HEK293 (cell line): ENCODE results near the gene NME5.

Experiments used
- CTCF ChIA-PET: fragments of 350-600 bp; formaldehyde crosslinking; extraction: SDS; loops from one replicate; lab custom pipeline; 2021; ENCODE audit warnings: antibody characterized with exemption; lab: Yijun Ruan, JAX
- POLR2A ChIA-PET: fragments of 300-600 bp; formaldehyde crosslinking; extraction: SDS; loops from one replicate; lab custom pipeline; 2020; ENCODE audit warnings: antibody characterized with exemption, inconsistent platforms; lab: Yijun Ruan, JAX
- H3K27ac ChIP-seq: fragments of 200-500 bp; sonication (Bioruptor generic); 2 replicates; pipeline ENCODE4 v1.5.1; 2014; ENCODE audit warnings: low read depth, low read length, control low read depth, inconsistent platforms; ENCODE audit errors: extremely low read depth
- H3K36me3 ChIP-seq, 2 experiments: fragments of 200-500 bp in 1 of 2; sonication (Bioruptor generic) in 1 of 2; 1 replicate in 1 of 2; 2 replicates in 1 of 2; pipeline ENCODE4 v1.5.1; 2014 to 2017; ENCODE audit warnings: inconsistent platforms in 2 of 2, low read length in 2 of 2; ENCODE audit not compliant: control insufficient read depth in 2 of 2, insufficient read depth in 1 of 2
- H3K4me1 ChIP-seq: fragments of 200-500 bp; sonication (Bioruptor generic); 2 replicates; pipeline ENCODE4 v1.5.1; 2014; ENCODE audit warnings: mild to moderate bottlenecking, low read length, inconsistent platforms; ENCODE audit not compliant: control insufficient read depth, insufficient read depth
- H3K4me3 ChIP-seq: 2 replicates; pipeline ENCODE4 v1.5.1; 2011; ENCODE audit warnings: low read depth, mild to moderate bottlenecking, control low read depth, low read length, moderate library complexity
- H3K9me3 ChIP-seq: fragments of 200-500 bp; sonication (Bioruptor generic); 2 replicates; pipeline ENCODE4 v1.5.1; 2014; ENCODE audit warnings: low read depth, low read length, inconsistent platforms; ENCODE audit not compliant: control insufficient read depth, insufficient read depth
- BCL11A ChIP-seq: fragments of 450-650 bp; formaldehyde crosslinking; IDR thresholded peaks from 2 replicates; pipeline ENCODE4 v1.5.1; 2016; ENCODE audit warnings: low read depth, missing biosample characterization, missing genetic modification characterization
- CTCF ChIP-seq: fragments of 450-650 bp; formaldehyde crosslinking; IDR thresholded peaks from 2 replicates; pipeline ENCODE4 v1.5.1; 2016; ENCODE audit warnings: missing biosample characterization, missing genetic modification characterization
- KLF10 ChIP-seq: fragments of 450-650 bp; IDR thresholded peaks from 2 replicates; pipeline ENCODE4 v1.5.1; 2018; ENCODE audit warnings: missing biosample characterization, mild to moderate bottlenecking, missing genetic modification characterization
- SCRT2 ChIP-seq: fragments of 450-650 bp; formaldehyde crosslinking; IDR thresholded peaks from 2 replicates; pipeline ENCODE4 v1.5.1; 2016; ENCODE audit warnings: missing biosample characterization, missing genetic modification characterization
- SETDB1 ChIP-seq: IDR thresholded peaks from one replicate; pipeline ENCODE4 v1.6.1; 2017; ENCODE audit warnings: mild to moderate bottlenecking, low read length, moderate library complexity, mixed read lengths; ENCODE audit not compliant: insufficient read length
- SP2 ChIP-seq: fragments of 450-650 bp; formaldehyde crosslinking; IDR thresholded peaks from 2 replicates; pipeline ENCODE4 v1.5.1; 2016; ENCODE audit warnings: missing biosample characterization, missing genetic modification characterization
- ZBTB10 ChIP-seq: fragments of 450-650 bp; formaldehyde crosslinking; IDR thresholded peaks from 2 replicates; pipeline ENCODE4 v1.5.1; 2016; ENCODE audit warnings: missing biosample characterization, missing genetic modification characterization
- ZBTB17 ChIP-seq: fragments of 450-650 bp; formaldehyde crosslinking; IDR thresholded peaks from 2 replicates; pipeline ENCODE4 v1.5.1; 2016; ENCODE audit warnings: missing biosample characterization, missing genetic modification characterization
- ZEB2 ChIP-seq: fragments of 450-650 bp; formaldehyde crosslinking; IDR thresholded peaks from 2 replicates; pipeline ENCODE4 v1.5.1; 2016; ENCODE audit warnings: missing biosample characterization, missing genetic modification characterization
- ZNF112 ChIP-seq: fragments of 450-650 bp; formaldehyde crosslinking; IDR thresholded peaks from 2 replicates; pipeline ENCODE4 v1.5.0; 2017; ENCODE audit warnings: missing biosample characterization, missing genetic modification characterization
- ZNF157 ChIP-seq: fragments of 450-650 bp; formaldehyde crosslinking; IDR thresholded peaks from 2 replicates; pipeline ENCODE4 v1.5.1; 2016; ENCODE audit warnings: missing biosample characterization, missing genetic modification characterization
- ZNF184 ChIP-seq: fragments of 450-650 bp; IDR thresholded peaks from 2 replicates; pipeline ENCODE4 v1.5.1; 2018; ENCODE audit warnings: missing biosample characterization, mild to moderate bottlenecking, missing genetic modification characterization
- ZNF354C ChIP-seq: fragments of 450-650 bp; formaldehyde crosslinking; IDR thresholded peaks from 2 replicates; pipeline ENCODE4 v1.5.1; 2016; ENCODE audit warnings: missing biosample characterization, missing genetic modification characterization, low read depth, borderline replicate concordance
- ZNF518A ChIP-seq: fragments of 450-650 bp; formaldehyde crosslinking; conservative IDR thresholded peaks from 2 replicates; pipeline ENCODE4 v1.5.1; 2016; ENCODE audit warnings: low read depth, missing biosample characterization, missing genetic modification characterization
- ZNF544 ChIP-seq: fragments of 450-650 bp; formaldehyde crosslinking; IDR thresholded peaks from 2 replicates; pipeline ENCODE4 v1.5.0; 2017; ENCODE audit warnings: missing biosample characterization, missing genetic modification characterization
- ZNF571 ChIP-seq: fragments of 450-650 bp; formaldehyde crosslinking; IDR thresholded peaks from 2 replicates; pipeline ENCODE4 v1.5.0; 2017; ENCODE audit warnings: missing biosample characterization, missing genetic modification characterization
- ZNF585B ChIP-seq: fragments of 450-650 bp; formaldehyde crosslinking; IDR thresholded peaks from 2 replicates; pipeline ENCODE4 v1.5.1; 2016; ENCODE audit warnings: missing biosample characterization, missing genetic modification characterization
- ZNF677 ChIP-seq: fragments of 450-650 bp; IDR thresholded peaks from 2 replicates; pipeline ENCODE4 v1.5.0; 2018; ENCODE audit warnings: missing biosample characterization, mild to moderate bottlenecking, missing genetic modification characterization, moderate library complexity
- ZSCAN23 ChIP-seq: fragments of 450-650 bp; formaldehyde crosslinking; IDR thresholded peaks from 2 replicates; pipeline ENCODE4 v1.5.1; 2016; ENCODE audit warnings: missing biosample characterization, missing genetic modification characterization

Gene NME5

GRCh38 chr5:138082033-138082432, 57.2 kb downstream of the NME5 start:
- CTCF ChIA-PET = interaction anchor here (0.6 to 2.9 kb wide), 12 partner anchors 9 to 654 kb away, joined by 3 to 25 read pairs (median 4); no protein-coding TSS in a partner anchor
- no peak for TF ChIP-seq ZNF354C (tag by site-specific recombination)
- no peak for TF ChIP-seq ZNF157
- TF ChIP-seq KLF10 (tag by site-specific recombination) = no peak
- TF ChIP-seq CTCF (tag by site-specific recombination) = peak; percentile 39; the same call in 1 of the 2 replicates
- TF ChIP-seq ZNF585B (tag by site-specific recombination) = no peak
- TF ChIP-seq ZEB2 (tag by site-specific recombination) = no peak
- TF ChIP-seq, all 188 proteins: peak for 1

GRCh38 chr5:138078006-138078643, 61.1 kb downstream of the NME5 start:
- no peaks in the 10 kb centered on the region for H3K9me3 ChIP-seq
- H3K4me1 ChIP-seq = no peaks in the 10 kb centered on the region
- no peak overlapping the region for H3K4me3 ChIP-seq
- POLR2A ChIA-PET = no interaction called here
- no peaks in the 10 kb centered on the region for H3K36me3 ChIP-seq
- CTCF ChIA-PET = interaction anchor here (0.5 to 6.5 kb wide), 32 partner anchors 8 to 456 kb away, joined by 3 to 96 read pairs (median 8); partner anchors contain the start of genes BRD8 and NME5
- H3K27ac ChIP-seq = no peak overlapping the region
- TF ChIP-seq ZNF544 (tag by site-specific recombination) (no peak), SCRT2 (tag by site-specific recombination) (no peak), SP2 (no peak), ZSCAN23 (tag by site-specific recombination) (no peak), ZNF518A (tag by site-specific recombination) (no peak), ZNF677 (no peak), BCL11A (tag by site-specific recombination) (no peak), ZNF571 (no peak), ZNF184 (tag by site-specific recombination) (no peak), ZBTB10 (tag by site-specific recombination) (no peak), ZBTB17 (tag by site-specific recombination) (no peak), SETDB1 (no peak), ZNF112 (tag by site-specific recombination) (no peak)

More at GRCh38 chr5:138082033-138082432, 57.2 kb downstream of the NME5 start:
- Histone ChIP-seq H3K27ac (no peak overlapping the region), H3K36me3 (no peaks in the 10 kb centered on the region), H3K9me3 (no peaks in the 10 kb centered on the region), H3K4me3 (no peak overlapping the region), H3K4me1 (no peaks in the 10 kb centered on the region)
- POLR2A ChIA-PET = interaction anchor here (0.6 kb wide), 1 partner anchor 43 kb away, joined by 5 read pairs; no protein-coding TSS in a partner anchor
